NCI-H1417 treated with DMSO at 0.1 percent for 48 hours (cell line): ENCODE data around the gene MAP3K5.

Experiments used
- DNase-seq: peaks from one replicate; lab custom pipeline; 2025; lab: John Stamatoyannopoulos, UW

MAP3K5 gene

GRCh38 chr6:136643850-136644596, 148.3 kb downstream of the MAP3K5 start:
- DNase-seq = peak; percentile 75

GRCh38 chr6:136641873-136642465, 150.3 kb downstream of the MAP3K5 start:
- DNase-seq = no peak

- DNase-seq = no peak
Observed at GRCh38 chr6:136641166-136641565, 151.1 kb downstream of the MAP3K5 start.

GRCh38 chr6:136640132-136640915, 152.0 kb downstream of the MAP3K5 start:
- no peak for DNase-seq

GRCh38 chr6:136639702-136640101, 152.6 kb downstream of the MAP3K5 start:
- DNase-seq = no peak

GRCh38 chr6:136635615-136636014, 156.7 kb downstream of the MAP3K5 start:
- no peak for DNase-seq

- no peak for DNase-seq
Observed at GRCh38 chr6:136633355-136633754, 158.9 kb downstream of the MAP3K5 start.

GRCh38 chr6:136628996-136629395, 163.3 kb downstream of the MAP3K5 start:
- no peak for DNase-seq

- no peak for DNase-seq
Observed at GRCh38 chr6:136627191-136627590, 165.1 kb downstream of the MAP3K5 start.

- no peak for DNase-seq
Observed at GRCh38 chr6:136625293-136625692, 167.0 kb downstream of the MAP3K5 start.

GRCh38 chr6:136624347-136624746, 167.9 kb downstream of the MAP3K5 start:
- DNase-seq = no peak

- DNase-seq = no peak
Observed at GRCh38 chr6:136618086-136618485, 174.2 kb downstream of the MAP3K5 start.

- DNase-seq = no peak
Observed at GRCh38 chr6:136616527-136616926, 175.8 kb downstream of the MAP3K5 start.

- no peak for DNase-seq
Observed at GRCh38 chr6:136614994-136615393, 177.3 kb downstream of the MAP3K5 start.

- DNase-seq = no peak
Observed at GRCh38 chr6:136614350-136614749, 177.9 kb downstream of the MAP3K5 start.

GRCh38 chr6:136613477-136613876, 178.8 kb downstream of the MAP3K5 start:
- no peak for DNase-seq

GRCh38 chr6:136612666-136613389, 179.4 kb downstream of the MAP3K5 start:
- no peak for DNase-seq

- DNase-seq = no peak
Observed at GRCh38 chr6:136611746-136612145, 180.5 kb downstream of the MAP3K5 start.

- DNase-seq = no peak
Observed at GRCh38 chr6:136611133-136611532, 181.1 kb downstream of the MAP3K5 start.

- no peak for DNase-seq
Observed at GRCh38 chr6:136609873-136610706, 182.2 kb downstream of the MAP3K5 start.

- no peak for DNase-seq
Observed at GRCh38 chr6:136608991-136609390, 183.3 kb downstream of the MAP3K5 start.
